HG02938 (cell line): ENCODE results near the gene MORN1.

ENCODE experiments used
- ATAC-seq: cut with Tn5 transposase; IDR thresholded peaks from one replicate; pipeline ENCODE4 v1.9.1; 2021; ENCODE audit warnings: mild to moderate bottlenecking, moderate library complexity; ENCODE audit not compliant: unreplicated experiment

Gene MORN1

GRCh38 chr1:2388004-2388913, 3.1 kb downstream of the MORN1 start:
- ATAC-seq: no peak

DNA sequence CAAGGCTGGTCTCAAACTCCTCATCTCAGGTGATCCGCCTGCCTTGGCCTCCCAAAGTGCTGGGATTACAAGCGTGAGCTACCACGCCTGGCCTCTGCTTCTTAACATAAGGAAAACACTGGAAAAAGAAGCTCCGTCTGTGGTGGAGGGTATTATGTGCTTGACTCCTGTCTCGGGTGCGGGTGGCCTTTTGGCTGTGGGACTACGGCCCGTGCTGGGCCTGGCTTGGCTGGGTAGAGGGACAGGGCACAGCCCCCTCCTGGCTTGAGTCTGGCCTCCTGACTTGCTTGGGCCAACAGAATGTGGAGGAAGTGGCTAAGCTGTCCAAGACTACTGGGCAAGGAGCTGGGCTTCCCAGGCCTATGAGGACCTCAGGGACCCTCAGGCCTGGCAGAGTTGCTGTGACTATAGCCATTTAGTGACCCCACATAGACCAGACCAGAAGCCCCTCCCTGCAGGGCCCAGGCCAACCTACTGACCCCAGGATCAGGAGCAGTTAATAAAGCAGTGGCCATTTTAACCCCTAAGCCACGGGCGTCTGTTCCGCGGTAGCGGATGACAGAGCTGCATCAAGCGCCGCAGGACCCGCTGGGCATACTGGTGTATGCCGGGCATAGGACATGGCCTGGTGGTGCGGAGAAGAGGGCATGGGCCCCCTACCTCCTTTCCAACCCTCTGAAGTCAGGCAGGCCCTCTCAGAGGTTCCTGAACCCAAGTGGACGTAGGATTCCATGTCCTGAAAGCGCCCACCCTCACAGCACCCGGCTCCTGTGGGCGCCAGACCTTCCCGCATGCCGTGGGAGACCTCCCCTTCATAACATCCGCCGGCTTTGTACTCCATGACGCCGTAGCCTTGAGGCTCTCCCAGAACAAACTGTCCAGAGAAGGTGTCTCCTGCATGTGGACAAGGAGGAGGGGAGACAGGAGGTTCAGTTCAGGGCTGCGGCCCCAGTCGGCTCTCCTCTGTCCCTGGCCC, 4.4 kb downstream of the MORN1 start:
- no peak for ATAC-seq

DNA sequence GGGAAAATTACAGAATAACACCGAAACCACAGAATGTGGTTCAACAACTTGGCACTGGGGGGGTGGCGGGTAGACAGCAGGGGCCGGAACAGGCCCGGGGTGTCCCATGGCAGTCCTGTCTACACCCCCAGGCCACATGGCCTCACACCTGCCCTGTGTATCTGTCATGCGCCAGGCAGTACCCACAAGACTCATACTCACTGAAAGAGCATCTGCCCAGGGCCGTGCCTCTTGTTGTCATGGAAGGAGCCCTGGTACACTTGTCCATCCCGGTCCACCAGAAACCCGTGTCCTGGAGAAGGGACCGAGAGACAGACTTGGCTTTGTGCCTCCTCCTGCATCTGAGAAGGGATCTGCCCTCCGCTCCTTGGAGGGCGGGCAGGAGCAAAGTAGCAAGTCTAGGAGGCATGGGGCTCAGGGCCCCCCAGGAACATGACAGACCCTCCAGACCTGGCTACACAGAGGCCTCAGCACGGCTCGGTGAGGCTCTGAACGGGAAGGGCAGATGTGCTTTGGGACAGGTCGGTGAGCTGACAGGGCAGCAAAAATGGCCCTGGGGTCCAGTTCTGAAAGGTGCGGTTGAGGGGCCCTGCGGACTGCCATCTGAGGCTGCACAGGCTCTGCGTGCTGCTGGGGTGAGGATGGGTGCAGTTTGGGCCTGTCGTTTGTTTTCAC, 5.6 kb downstream of the MORN1 start:
- ATAC-seq: no peak

DNA sequence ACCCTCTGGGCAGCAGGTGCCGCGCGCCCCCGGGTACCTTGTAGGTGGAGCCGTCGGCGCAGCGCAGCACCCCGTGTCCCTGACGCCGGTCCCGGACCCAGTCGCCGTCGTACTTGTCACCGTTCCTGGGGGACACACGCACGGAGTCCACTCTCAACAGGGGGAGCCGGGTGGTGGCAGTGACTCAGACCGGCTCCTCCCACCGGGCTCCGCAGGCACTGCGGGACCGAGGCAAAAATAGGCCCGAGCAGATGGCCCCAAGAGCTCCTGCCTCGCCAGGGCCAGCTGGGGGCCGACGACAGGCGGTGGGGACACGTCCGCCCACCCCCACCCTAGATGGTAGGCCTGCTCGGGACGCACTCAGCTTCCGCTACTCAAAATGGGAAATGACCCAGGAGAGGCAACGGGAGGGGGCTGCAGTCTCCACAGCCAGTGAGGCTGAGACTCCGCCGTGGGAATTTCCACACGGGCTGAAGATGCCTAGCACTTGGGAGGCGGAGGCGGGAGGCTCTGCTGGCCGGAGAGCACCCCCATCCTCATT, 6.3 kb downstream of the MORN1 start:
- ATAC-seq: no peak

DNA sequence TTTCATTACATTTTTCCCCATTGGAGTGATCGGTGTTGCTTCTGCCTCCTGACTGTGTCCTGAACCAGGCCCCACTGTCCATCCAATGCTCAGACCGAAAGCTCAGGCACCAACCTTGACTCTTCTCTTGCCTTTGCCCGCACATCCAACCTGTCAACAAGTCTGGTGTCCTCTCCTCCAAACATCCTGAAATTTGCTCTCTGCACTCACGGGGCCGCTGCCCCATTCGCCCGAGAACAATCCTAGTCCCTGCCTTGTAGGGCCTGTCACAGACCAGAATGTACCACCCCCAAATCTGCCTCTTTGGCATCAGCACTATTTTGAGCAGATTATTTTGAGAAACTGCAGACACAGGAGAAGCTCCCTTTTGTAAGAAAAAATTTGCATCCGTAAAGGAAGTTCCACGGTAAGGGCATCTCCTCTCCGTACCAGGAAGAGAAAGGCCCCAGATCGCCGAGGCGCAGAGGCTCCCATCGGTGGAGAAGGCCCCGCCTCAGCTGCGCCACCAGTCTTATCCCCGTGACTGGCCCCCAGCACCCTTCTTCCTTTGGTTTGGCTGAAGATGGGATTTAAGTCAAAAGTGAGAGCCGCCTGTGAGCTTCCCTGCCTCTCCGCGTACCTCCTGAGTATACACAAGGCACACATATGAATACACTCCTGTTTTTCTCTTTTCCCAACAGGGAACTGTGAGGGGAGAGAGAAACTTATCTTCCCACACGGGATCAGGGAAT, 7.1 kb downstream of the MORN1 start:
- ATAC-seq: no peak

GRCh38 chr1:2383576-2383975, 7.8 kb downstream of the MORN1 start:
- ATAC-seq: no peak

- no peak for ATAC-seq
These were observed 8.6 kb downstream of the MORN1 start for GRCh38 chr1:2382621-2383361.

DNA sequence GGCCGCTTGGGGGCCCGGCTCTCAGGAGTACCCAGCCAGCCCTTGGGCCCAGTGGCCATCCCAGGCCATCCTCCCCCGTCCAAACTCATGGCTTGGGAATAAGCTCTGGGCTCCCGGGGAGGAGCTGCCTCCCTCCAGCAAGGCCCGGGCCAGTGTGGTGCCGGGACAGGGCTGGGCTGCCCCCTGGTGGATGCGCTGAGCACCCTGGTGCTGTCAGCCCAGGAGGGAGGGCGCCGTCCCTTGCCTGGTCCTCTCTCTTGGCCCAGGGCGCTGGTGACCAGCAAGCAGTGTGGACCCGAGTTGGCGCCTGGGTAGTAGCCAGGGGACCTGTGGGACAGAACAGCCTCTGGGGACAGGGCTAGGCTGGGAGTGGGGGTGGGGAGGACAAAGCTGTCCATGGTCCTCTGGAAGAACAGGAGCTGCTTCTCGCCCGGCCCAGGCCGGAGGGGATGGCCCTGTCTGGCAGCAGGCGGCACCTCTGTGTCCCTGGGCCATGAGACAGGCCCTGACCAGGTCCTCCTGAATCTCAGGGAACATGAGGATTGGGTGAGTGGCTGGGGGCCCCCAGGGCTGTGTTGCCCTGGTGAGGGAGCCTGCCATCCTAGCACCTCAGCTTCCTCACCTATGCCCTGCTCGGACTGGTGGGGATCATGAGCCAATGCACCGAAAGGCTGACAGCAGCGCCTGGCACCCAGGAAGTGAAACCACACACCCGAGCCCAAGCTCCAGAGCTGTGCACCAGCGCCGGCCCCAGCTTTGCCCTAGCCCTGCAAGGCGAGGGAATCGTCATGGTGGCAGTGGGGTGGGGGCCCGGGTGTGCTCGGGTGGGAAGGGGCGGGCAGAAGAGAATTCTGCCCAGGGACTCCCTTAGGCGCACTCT, 9.4 kb downstream of the MORN1 start:
- no peak for ATAC-seq

- ATAC-seq: no peak
These were observed 10.3 kb downstream of the MORN1 start for GRCh38 chr1:2380816-2381591.

DNA sequence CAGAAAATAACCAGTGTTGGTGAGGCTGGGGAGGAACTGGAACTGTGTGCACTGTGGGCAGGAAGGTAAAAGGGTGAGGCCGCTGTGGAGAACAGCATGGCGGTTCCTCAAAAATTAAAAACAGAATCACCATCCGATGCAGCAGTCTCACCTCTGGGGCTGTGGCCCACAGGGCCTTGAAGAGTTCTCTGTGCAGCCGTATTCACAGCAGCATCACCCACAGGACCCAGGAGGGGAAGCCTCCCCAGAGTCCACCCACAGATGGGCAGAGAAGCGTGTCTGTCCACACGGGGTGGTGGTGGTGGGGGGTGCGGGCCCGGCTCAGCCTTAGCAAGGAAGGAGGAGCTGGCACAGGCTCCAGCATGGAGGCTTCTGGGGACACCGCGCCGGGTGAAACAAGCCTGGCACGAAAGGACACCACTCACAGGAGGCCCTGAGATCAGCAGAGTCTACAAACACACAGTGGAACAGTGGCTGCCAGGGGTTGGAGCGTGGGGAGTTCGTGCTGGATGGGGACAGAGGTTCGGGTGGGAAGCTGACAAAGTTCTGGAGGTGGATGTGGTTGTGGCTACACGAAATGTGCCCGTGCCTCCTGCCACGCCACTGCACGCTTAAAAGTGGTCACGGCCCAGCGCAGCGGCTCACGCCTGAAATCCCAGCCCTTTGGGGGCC, 11.5 kb downstream of the MORN1 start:
- ATAC-seq: no peak

- ATAC-seq: no peak
These were observed 12.2 kb downstream of the MORN1 start for GRCh38 chr1:2378956-2379732.

DNA sequence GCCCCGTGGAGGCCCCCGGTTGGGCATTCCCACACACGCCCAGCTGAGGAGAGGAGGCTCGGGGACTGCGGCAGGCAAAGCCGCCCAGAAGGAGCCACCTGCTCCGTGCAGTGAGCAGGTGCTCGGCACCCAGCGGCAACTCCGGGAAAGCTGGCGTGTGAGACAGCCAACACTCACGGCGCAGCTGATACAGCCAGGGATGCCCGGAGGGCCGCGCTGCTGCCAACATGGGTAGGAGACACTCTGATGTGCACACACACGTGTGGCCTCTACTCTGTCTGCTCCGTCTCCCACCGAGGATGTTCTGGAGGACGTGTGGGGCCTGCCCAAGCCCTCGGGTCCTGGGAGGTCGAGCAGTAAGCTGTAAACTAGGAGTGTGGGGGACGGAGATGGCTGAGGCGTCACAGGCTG, 12.9 kb downstream of the MORN1 start:
- no peak for ATAC-seq

- ATAC-seq: no peak
These were observed 13.5 kb downstream of the MORN1 start for GRCh38 chr1:2377751-2378440.

GRCh38 chr1:2376931-2377672, 14.3 kb downstream of the MORN1 start:
- ATAC-seq: no peak

- ATAC-seq: no peak
These were observed 15.1 kb downstream of the MORN1 start for GRCh38 chr1:2376261-2376741.
